Measurements from ENCODE around the gene MLLT6.

- TF ChIP-seq CHD2 (IDR thresholded peaks at IDR 0.05; ENCODE audit: low read length, partially characterized antibody) (no peak), CTCF (IDR thresholded peaks at IDR 0.05) (no peak), POLR2A (IDR thresholded peaks at IDR 0.05; ENCODE audit: low read length) (no peak), MAX (IDR thresholded peaks at IDR 0.05) (no peak), CBX8 (IDR thresholded peaks at IDR 0.05) (no peak), GATA3 (IDR thresholded peaks at IDR 0.05; ENCODE audit: borderline replicate concordance) (no peak), MYC (IDR thresholded peaks at IDR 0.05; ENCODE audit: borderline replicate concordance, low read length) (no peak), SREBF2 (IDR thresholded peaks at IDR 0.05) (no peak), ESRRA (IDR thresholded peaks at IDR 0.05; ENCODE audit: borderline replicate concordance, low read length) (no peak)
- TF ChIP-seq, protein P1, sequence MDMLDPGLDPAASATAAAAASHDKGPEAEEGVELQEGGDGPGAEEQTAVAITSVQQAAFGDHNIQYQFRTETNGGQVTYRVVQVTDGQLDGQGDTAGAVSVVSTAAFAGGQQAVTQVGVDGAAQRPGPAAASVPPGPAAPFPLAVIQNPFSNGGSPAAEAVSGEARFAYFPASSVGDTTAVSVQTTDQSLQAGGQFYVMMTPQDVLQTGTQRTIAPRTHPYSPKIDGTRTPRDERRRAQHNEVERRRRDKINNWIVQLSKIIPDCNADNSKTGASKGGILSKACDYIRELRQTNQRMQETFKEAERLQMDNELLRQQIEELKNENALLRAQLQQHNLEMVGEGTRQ (IDR thresholded peaks at IDR 0.05), result no peak
- TF ChIP-seq, protein P2, sequence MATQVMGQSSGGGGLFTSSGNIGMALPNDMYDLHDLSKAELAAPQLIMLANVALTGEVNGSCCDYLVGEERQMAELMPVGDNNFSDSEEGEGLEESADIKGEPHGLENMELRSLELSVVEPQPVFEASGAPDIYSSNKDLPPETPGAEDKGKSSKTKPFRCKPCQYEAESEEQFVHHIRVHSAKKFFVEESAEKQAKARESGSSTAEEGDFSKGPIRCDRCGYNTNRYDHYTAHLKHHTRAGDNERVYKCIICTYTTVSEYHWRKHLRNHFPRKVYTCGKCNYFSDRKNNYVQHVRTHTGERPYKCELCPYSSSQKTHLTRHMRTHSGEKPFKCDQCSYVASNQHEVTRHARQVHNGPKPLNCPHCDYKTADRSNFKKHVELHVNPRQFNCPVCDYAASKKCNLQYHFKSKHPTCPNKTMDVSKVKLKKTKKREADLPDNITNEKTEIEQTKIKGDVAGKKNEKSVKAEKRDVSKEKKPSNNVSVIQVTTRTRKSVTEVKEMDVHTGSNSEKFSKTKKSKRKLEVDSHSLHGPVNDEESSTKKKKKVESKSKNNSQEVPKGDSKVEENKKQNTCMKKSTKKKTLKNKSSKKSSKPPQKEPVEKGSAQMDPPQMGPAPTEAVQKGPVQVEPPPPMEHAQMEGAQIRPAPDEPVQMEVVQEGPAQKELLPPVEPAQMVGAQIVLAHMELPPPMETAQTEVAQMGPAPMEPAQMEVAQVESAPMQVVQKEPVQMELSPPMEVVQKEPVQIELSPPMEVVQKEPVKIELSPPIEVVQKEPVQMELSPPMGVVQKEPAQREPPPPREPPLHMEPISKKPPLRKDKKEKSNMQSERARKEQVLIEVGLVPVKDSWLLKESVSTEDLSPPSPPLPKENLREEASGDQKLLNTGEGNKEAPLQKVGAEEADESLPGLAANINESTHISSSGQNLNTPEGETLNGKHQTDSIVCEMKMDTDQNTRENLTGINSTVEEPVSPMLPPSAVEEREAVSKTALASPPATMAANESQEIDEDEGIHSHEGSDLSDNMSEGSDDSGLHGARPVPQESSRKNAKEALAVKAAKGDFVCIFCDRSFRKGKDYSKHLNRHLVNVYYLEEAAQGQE (IDR thresholded peaks at IDR 0.05), result no peak
- TF ChIP-seq, protein P3, sequence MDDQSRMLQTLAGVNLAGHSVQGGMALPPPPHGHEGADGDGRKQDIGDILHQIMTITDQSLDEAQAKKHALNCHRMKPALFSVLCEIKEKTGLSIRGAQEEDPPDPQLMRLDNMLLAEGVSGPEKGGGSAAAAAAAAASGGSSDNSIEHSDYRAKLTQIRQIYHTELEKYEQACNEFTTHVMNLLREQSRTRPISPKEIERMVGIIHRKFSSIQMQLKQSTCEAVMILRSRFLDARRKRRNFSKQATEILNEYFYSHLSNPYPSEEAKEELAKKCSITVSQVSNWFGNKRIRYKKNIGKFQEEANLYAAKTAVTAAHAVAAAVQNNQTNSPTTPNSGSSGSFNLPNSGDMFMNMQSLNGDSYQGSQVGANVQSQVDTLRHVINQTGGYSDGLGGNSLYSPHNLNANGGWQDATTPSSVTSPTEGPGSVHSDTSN (IDR thresholded peaks at IDR 0.05), result no peak
Measured at GRCh38 chr17:38672788-38673706, 32.0 kb upstream of the MLLT6 start.

Data from A549 (cell line).